ENCODE data around the gene CCDC187. TPM values are rescaled to one million over a fixed set of nuclear protein-coding genes. Genes with fewer than 3 reads are reported as not detected.

Gene CCDC187
- total RNA-seq, 2 donors from 2014 or later: 0.04 to 0.09 TPM

- TF ChIP-seq CTCF (conservative IDR thresholded peaks at IDR 0.05): no peak
- no peaks in the 10 kb centered on the region for H3K4me1 ChIP-seq (ENCODE audit: control insufficient read depth, insufficient read depth, low read length)
- no peak for DNase-seq
- no peak overlapping the region for H3K27ac Mint-ChIP-seq
- no peaks in the 10 kb centered on the region for H3K4me1 Mint-ChIP-seq
- no peak overlapping the region for H3K9ac ChIP-seq (ENCODE audit: extremely low read depth, low read length, poor library complexity, severe bottlenecking)
- H3K27ac ChIP-seq (ENCODE audit: low read depth, low read length): no peak overlapping the region
- H3K9me3 ChIP-seq (ENCODE audit: control insufficient read depth, low read length): no peaks in the 10 kb centered on the region
- H3K4me3 Mint-ChIP-seq: no peak overlapping the region
- no peaks in the 10 kb centered on the region for H3K27me3 ChIP-seq (ENCODE audit: control insufficient read depth, insufficient read depth, low read length, poor library complexity, severe bottlenecking)
- peaks cover 24% of the 10 kb centered on the region for H3K36me3 ChIP-seq (ENCODE audit: control insufficient read depth, insufficient read depth, low read length)
- no peaks in the 10 kb centered on the region for H3K9me3 Mint-ChIP-seq
- H3K27me3 Mint-ChIP-seq (ENCODE audit: insufficient read depth): no peaks in the 10 kb centered on the region
- 94% methylated on average over 18 to 38 of the region's 38 CpGs for WGBS, 2 experiments (ENCODE audit: insufficient coverage in 1 of 2, insufficient read length in 1 of 2)
- peaks cover 19% of the 10 kb centered on the region for H3K36me3 Mint-ChIP-seq (ENCODE audit: low read depth)
- no peak overlapping the region for H3K4me3 ChIP-seq (ENCODE audit: low read length)
Observed at GRCh38 chr9:136222166-136222905, 81.6 kb downstream of the CCDC187 start.

GRCh38 chr9:136220017-136220729 is 83.7 kb downstream of the CCDC187 start:
- Mint-ChIP-seq H3K27me3 (ENCODE audit: insufficient read depth) (no peaks in the 10 kb centered on the region), H3K36me3 (ENCODE audit: low read depth) (peaks cover 26% of the 10 kb centered on the region), H3K27ac (no peak overlapping the region), H3K4me3 (no peak overlapping the region), H3K9me3 (no peaks in the 10 kb centered on the region), H3K4me1 (no peaks in the 10 kb centered on the region)
- no peaks in the 10 kb centered on the region for H3K27me3 ChIP-seq (ENCODE audit: control insufficient read depth, insufficient read depth, low read length, poor library complexity, severe bottlenecking)
- no peak overlapping the region for H3K4me3 ChIP-seq (ENCODE audit: low read length)
- no peaks in the 10 kb centered on the region for H3K4me1 ChIP-seq (ENCODE audit: control insufficient read depth, insufficient read depth, low read length)
- peak; percentile 54 for DNase-seq
- H3K9ac ChIP-seq (ENCODE audit: extremely low read depth, low read length, poor library complexity, severe bottlenecking): no peak overlapping the region
- no peak for TF ChIP-seq CTCF (conservative IDR thresholded peaks at IDR 0.05)
- H3K9me3 ChIP-seq (ENCODE audit: control insufficient read depth, low read length): no peaks in the 10 kb centered on the region
- 87 to 88% methylated on average over 13 to 15 of the region's 15 CpGs for WGBS, 2 experiments (ENCODE audit: insufficient coverage in 1 of 2, insufficient read length in 1 of 2)
- H3K27ac ChIP-seq (ENCODE audit: low read depth, low read length): peak overlapping the region; percentile 10
- H3K36me3 ChIP-seq (ENCODE audit: control insufficient read depth, insufficient read depth, low read length): peaks cover 21% of the 10 kb centered on the region

- Histone ChIP-seq H3K27me3 (ENCODE audit: control insufficient read depth, insufficient read depth, low read length, poor library complexity, severe bottlenecking) (no peaks in the 10 kb centered on the region), H3K9me3 (ENCODE audit: control insufficient read depth, low read length) (peaks cover 2% of the 10 kb centered on the region), H3K4me3 (ENCODE audit: low read length) (no peak overlapping the region), H3K9ac (ENCODE audit: extremely low read depth, low read length, poor library complexity, severe bottlenecking) (no peak overlapping the region), H3K27ac (ENCODE audit: low read depth, low read length) (no peak overlapping the region), H3K4me1 (ENCODE audit: control insufficient read depth, insufficient read depth, low read length) (no peaks in the 10 kb centered on the region), H3K36me3 (ENCODE audit: control insufficient read depth, insufficient read depth, low read length) (peaks cover 23% of the 10 kb centered on the region)
- Mint-ChIP-seq H3K4me3 (no peak overlapping the region), H3K36me3 (ENCODE audit: low read depth) (peaks cover 35% of the 10 kb centered on the region), H3K9me3 (no peaks in the 10 kb centered on the region), H3K27ac (no peak overlapping the region), H3K4me1 (no peaks in the 10 kb centered on the region), H3K27me3 (ENCODE audit: insufficient read depth) (no peaks in the 10 kb centered on the region)
- TF ChIP-seq CTCF (conservative IDR thresholded peaks at IDR 0.05): no peak
- 94 to 99% methylated on average over 8 to 13 of the region's 13 CpGs for WGBS, 2 experiments (ENCODE audit: insufficient coverage in 1 of 2, insufficient read length in 1 of 2)
- DNase-seq: no peak
Observed at GRCh38 chr9:136219276-136219675, 84.6 kb downstream of the CCDC187 start.

All from endodermal cell (in vitro differentiated cells).